GM21528 (cell line): ENCODE results near the gene NEK11.
"Not testable (repeated sequence)": the region's sequence is repeated elsewhere in the genome, so short reads cannot be mapped to it uniquely, and the experiment has no call there.

Experiments used
- ATAC-seq: cut with Tn5 transposase; IDR thresholded peaks from one replicate; pipeline ENCODE4 v1.9.1; 2021; ENCODE audit warnings: mild to moderate bottlenecking, moderate library complexity; ENCODE audit not compliant: unreplicated experiment, low FRiP score

NEK11 gene

DNA sequence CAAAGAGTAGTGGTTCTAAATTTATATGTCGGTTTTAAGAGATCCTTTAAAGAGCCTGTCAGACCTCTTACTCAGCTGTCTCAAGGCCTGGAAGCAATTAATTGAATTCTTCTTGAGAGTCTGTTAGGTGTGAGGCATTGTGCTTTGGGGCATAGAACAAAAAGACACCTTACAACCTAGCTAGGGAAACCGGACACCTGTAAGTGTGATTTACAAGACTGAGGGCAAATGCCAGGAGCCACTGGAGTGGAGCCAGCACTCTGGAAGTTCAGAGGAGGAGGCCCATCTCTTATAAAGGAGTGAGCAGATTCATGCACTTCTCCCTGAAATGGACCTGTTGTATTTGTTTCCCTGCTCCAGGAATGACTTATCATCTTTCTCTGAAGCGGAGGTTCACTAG lies 257.2 kb downstream of the NEK11 start:
- no peak for ATAC-seq

DNA sequence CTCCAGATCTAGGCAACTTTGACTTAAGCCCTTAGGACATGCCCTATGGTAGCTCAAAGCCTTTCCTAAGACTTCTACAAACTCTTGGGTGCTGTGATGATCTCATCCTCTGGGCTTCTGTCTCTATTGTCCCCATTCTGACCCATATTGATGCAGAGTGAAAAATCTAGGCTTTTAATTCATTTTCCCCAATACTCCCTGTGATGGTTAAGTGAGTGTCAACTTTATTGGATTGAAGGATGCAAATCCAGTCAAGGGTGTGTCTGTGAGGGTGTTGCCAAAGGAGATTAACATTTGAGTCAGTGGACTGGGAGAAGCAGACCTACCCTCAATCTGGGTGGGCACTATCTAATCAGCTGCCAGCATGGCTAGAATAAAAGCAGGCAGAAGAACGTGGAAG lies 257.6 kb downstream of the NEK11 start:
- no peak for ATAC-seq

DNA sequence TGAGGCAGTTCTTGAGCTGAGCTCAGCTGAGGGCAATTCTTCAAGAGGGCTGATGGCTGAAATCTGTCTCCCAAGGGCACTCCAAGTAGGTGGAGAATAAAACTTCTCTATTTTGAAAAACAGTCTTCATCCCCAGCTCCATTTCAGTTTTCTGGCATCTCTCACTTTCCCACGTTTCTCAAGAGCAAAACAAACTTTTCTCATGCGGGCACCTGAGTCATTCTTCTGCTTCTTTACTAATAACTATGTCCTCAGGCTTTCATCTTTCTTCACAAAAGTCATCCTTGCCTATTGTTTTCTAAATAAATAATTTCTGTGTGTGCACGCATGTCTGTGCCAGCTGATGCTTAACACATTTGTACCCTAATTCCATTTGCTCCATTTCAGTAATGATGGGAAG lies 258.8 kb downstream of the NEK11 start:
- no peak for ATAC-seq

DNA sequence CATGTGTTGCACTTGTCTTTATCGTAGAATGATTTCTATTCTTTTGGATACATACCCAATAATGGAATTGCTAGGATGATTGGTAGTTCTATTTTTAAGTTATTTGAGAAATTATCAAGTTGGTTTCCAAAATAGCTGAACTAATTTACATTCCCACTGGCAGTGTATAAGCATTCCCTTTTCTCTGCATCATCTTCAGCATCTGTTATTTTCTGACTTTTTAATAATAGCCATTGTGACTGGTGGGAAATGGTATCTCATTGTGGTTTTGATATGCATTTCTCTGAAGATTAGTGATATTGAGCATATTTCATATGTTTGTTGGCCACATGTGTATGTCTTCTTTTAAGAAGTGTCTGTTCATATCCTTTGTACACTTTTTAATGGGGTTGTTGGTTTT lies 273.2 kb downstream of the NEK11 start:
- no peak for ATAC-seq

DNA sequence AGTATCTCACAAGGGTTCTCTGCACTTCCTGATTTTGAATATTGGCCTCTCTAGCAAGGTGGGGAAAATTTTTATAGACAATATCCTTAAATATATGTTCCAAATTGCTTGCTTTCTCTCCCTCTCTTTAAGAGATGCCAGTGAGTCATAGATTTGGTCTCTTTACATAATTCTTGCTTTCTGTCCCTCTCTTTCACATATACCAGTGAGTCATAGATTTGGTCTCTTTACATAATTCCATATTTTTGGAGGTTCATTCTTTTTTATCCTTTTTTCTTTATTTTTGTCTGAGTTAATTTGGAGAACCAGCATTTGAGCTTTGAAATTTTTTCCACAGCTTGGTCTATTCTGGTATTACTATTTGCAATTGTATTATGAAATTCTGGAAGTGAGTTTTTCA lies 277.2 kb downstream of the NEK11 start:
- ATAC-seq, result no peak

DNA sequence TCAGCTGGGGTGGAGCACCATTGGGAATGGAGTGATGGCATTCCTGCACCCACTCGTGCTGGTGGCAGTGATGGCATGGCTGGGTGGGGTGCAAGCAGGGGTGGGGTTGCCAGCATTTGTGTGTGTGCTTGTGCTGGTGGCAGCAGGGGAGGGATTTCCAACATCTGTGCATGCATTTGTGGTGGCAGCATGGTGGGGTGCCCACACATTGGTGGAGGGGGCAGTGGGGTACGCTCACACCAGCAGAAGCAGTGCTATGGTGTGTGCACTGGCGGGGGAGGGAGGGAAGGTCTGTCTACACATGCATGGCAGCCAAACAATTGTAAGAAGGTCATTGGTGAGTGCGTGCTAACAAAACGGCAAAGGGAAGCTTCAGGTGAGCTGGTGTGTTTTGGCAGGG lies 278.2 kb downstream of the NEK11 start:
- ATAC-seq, result no peak

DNA sequence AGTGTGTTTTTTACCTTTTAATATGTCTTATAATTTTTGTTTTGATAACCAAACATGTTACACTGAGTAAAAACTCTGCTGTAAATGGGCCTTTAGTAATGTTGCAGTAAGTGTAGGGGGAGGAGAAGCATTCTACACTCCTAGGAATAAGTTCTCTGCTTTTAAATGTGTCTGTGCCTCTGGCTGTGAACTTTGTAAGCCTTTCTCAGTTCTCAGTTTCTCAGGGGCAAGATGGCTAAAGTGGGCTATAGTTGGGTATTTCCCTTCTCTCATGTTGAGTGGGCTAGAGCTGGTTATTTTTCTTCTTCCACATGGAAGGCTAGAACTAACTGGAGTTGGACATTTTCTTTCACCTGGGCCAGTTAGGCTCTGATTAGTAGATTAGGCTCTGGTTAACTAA lies 279.6 kb downstream of the NEK11 start:
- no peak for ATAC-seq

DNA sequence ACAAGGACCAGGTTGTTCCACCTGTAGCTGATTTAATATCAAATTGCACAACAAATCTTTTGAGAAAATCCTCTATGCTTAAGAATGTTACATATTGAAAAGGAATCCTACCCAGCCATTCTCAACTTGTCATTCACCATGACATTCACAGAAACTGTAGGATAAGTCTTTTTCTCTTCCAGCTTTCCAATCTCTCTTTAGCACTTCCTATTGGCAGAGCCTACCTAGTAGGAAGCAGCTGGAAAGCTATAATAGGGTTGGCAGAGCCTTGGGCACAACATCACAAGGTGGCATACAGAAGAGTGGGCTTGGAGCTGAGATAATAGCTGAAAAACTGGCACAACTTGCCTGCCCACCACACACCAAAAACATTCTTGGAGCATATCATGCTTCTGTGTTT lies 287.6 kb downstream of the NEK11 start:
- ATAC-seq, result no peak

DNA sequence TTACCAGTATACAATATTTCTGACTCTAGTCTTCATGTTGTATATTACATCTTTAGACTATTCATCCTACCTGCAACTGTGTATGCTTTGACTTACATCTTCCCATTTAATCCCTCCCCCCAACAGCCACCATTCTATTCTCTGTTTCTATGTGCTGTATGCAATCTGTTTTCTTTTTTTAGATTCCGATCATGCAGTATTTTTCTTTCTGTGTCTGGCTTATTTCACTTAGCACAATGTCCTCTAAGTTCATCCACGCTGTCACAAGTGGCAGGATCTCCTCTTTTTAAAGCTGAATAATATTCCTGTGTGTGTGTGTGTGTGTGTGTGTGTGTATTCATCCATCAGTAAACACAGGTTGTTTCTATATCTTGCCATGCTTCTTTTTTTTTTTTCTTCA lies 288.5 kb downstream of the NEK11 start:
- ATAC-seq, result no peak

DNA sequence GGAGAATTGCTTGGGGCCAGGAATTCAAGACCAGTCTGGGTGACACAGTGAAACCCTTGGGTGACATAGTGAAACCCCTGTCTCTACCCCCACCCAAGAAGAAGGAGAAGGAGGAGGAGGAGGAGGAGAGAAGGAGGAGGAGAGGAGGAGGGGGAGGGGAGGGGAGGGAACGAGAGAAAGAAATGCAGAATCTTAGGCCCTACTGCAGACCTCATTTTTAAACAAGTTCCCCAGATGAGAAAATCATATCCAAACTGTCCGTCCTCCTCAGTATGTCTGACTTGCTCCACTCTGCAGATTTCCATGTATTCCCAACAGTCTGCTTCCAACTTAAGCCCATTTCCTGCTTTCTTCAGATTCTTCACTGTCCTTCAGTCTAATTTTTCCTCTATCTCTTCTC lies 291.0 kb downstream of the NEK11 start:
- no peak for ATAC-seq

DNA sequence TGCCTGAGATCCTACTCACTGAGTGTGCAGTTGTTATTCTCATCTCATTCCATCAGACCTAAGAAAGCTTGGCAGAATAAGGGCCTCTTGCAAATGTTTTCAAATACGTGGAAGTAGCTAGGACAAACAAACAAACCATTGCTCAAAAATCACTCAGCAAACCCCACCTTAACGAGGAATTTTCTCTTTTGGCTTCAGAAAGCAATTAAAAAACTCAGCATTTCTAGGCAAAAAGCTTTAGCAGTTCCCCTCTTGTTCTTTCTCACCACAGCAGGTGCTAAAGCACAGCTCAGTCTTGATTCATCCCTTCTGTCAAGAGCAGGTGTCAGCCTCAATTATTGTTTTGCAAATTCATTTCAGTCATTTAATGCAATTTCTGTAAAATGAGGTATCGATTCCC lies 296.3 kb downstream of the NEK11 start:
- ATAC-seq, result no peak

DNA sequence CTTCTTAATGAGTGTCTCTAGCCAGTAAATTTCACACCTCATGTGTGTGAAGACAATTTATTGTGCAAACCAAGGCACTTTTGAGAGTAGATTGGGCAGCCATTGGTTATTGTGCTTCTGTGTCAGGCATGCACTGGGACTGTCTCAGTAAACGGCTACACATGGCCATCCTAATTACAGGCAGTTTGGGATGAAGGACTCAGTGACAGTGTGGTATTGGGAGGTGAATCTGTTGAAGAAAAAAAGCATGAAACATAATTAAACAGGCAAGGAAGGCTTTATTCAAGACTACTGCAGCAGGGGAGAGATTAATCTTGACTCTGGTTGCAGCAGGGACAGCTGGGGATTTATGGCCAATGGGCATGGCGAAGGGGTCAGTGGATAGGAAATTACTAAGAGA lies 297.1 kb downstream of the NEK11 start:
- no peak for ATAC-seq

DNA sequence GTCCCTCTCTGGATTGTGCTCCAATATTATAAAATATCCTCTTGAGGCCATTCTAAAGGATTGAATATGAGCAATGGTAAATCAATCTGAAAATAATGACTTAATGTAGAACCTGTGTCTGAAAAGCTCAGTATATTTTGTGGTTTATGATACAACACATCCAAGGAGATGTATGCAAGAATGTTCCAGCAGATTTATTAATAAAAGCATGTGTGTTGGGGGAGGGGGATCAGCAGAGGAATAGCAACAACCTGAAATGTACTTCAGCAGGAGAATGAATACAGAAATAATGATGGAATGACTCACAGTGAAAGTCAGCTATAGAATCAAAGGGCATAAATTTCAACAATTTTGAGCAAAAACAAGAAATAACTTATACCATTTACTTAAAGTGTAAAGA lies 298.2 kb downstream of the NEK11 start:
- ATAC-seq, result no peak

DNA sequence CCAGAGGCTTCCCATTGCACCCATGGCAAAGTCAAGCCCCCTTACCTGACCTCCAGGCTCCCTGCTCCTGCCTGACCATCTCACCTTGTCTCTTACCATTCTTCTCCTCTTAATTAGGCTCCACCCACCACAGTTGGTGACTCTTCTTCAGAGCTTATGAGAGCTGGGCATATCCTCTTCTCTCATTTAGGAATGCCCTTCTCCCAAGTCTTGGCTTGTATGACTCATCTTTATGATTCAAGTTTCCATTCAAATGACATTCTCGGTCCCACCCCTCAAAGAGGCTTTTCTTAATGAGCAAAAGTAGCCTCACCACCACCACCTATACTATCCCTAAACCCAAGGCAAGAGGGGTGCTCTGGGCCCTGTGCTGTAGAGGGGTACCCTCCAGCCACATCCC lies 299.6 kb downstream of the NEK11 start:
- no peak for ATAC-seq

DNA sequence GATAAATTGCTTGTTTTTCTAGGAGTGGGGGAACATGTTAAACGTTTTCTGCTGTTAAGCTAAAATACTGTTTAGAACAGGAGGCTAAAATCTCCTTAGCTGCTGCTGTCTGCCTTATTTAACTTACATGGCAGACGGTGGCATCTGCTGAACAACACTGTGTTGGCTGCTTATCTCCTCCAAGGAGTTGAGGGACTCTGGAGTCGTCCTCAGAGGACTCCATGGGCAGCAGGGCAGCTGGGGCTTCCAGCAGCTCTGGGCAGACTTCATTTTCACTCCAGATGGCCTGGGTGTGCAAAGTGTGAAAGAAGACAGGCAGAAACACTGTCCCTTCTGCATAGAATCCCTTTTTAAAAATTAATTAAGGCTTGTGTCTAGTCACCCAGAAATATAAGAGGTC lies 302.0 kb downstream of the NEK11 start:
- ATAC-seq, result no peak

DNA sequence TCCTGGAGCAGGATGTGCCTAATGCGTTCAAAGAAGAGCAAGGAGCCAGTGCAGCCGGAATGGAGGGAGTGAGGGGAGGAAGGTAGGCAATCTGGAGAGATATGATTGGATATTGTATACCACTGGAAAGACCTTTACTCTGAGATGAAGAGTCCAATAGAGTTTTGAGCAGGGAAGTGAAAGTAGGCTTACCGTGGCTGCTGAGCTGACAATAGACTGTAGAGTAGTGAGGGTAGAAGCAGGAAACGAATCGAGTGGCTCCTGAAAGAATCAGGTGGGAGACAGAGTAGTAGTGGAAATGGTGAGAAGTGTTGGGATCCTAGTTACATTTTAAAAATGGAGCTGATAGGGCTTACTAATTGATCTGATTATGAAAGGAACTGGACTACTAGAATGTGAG lies 303.1 kb downstream of the NEK11 start:
- ATAC-seq, result no peak

DNA sequence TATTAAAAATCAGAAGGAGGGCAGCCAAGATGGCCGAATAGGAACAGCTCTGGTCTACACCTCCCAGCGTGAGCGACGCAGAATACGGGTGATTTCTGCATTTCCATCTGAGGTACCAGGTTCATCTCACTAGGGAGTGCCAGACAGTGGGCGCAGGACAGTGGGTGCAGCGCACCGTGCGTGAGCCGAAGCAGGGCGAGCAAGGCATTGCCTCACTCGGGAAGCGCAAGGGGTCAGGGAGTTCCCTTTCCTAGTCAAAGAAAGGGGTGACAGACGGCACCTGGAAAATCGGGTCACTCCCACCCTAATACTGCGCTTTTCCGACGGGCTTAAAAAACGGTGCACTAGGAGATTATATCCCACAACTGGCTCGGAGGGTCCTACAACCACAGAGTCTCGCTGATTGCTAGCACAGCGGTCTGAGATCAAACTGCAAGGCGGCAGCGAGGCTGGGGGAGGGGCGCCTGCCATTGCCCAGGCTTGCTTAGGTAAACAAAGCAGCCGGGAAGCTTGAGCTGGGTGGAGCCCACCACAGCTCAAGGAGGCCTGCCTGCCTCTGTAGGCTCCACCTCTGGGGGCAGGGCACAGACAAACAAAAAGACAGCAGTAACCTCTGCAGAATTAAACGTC lies 304.9 kb downstream of the NEK11 start:
- ATAC-seq, result not testable (repeated sequence)

DNA sequence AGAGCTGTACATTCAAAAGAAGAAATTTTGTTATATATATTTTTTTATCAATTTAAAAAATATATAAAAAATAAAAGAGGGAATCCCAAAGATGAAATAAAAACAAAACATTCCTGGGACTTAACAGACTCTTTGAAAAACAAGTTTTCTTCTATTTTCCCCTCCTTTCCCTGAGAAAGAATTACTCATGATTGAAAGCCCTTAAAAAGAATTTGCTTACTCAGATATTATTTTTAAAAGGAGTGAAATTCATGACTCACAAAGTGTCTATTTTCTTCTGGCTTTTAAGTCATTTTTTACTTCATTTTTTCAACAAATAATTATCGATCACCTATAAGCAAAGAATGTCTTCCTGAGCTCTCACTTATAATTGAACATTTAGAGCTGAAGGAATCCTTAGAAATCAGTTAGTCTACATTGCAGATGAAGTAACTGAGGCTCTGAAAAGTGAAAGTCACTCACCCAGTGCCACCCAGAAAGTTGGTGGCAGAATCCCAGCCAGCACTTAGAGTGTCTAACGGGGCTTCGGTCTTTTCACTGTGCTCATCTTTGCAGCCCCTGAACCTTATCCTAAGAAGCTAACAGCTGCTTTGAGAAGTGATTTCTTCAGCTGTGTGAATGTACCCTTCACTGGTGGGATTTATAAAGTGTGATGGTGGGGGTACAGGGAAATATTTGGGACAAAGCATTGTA lies 312.4 kb downstream of the NEK11 start:
- no peak for ATAC-seq

DNA sequence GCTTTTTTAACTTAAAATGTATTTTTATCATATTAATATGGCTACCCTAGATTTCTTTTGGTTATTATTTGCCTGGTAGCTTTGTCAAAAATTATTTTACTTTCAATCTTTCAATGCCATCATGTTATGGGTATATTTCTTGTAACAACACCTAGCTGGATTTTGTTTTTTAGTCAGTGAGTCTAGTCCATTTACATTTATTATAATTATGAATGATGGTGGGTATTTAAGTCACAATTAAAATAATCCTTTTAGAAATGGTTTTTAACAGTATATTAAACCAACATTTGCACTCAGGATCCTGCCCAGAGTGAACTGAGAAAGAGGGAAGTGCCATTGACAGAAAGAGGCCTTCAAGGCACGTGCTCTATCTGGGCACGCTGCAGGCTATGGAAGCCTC lies 315.1 kb downstream of the NEK11 start:
- no peak for ATAC-seq

DNA sequence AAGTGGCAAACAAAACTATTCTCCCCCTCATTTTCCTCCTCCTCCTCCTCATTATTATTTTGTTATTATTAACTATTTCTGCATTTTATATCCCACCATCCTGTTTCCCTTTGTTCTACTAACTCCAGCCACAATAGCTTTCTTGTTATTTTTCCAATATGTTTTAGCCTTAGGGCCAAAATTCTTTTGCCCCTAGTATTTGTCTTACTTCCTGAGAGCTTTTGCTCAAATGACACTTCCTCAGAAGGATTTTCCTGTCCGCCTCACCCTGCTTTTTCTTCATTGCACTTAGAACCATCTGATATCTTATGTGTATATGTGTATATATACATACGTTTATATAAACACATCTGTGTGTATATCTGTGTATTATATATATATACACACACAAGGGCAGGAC lies 322.2 kb downstream of the NEK11 start:
- no peak for ATAC-seq

DNA sequence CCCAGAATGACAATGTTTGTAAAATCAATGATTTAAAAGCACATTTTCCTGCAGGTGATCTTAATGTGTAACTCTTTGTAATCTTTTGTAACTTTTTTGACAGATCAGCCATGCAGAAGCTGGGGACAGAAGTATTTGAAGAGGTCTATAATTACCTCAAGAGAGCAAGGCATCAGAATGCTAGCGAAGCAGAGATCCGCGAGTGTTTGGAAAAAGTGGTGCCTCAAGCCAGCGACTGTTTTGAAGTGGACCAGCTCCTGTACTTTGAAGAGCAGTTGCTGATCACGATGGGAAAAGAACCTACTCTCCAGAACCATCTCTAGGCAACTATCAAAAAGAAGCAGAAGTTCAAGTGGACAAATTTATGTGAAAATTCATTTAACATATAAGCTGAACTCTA lies 322.8 kb downstream of the NEK11 start:
- no peak for ATAC-seq

DNA sequence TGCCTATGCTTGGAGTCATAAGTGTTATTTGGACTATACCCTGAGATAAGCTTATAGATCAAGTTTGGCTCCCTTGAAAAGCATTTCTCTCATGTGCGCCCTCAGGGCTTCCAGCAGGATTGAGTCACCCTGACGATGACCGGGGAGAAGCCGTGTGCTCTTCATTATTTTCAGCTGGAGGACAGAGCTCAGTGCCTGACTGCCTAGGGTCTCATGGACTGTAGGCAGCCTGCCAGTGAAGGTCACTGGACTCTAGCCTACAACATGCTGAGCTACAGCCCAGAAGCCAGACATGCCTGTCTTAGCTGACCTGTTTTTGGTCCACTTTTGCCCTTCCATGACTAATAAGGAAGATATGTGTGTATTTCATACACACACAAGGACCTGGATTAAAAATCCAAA lies 323.3 kb downstream of the NEK11 start:
- ATAC-seq, result no peak

DNA sequence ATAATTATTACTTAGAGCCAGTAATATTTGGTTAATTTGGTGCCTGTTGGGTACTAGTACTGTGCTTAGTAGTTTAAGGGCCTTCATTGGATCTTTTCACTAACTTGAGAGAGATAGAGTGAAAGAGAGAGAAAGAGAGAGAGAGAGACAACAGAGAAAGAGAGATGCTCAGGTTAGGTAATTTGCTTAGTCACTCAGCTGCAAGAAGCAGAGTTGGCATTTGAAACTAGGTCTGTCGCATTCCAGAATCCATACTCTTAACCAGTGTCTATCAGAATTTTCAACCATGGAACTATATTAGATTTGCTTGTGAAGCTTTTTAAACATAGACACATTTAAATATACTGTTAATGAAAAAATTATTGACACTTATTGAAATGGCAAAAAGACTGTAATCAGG lies 323.8 kb downstream of the NEK11 start:
- ATAC-seq, result no peak
